DND-41 (cell line): ENCODE data around the gene DCHS1.

ENCODE experiments used
- ATAC-seq: fragments of 200-7000 bp; cut with Tn5 transposase; 3 replicates; pipeline ENCODE4 v1.9.1; 2021; ENCODE audit warnings: low read depth; ENCODE audit not compliant: insufficient read depth
- DNase-seq: peaks from one replicate; pipeline ENCODE4 v3.0.0-alpha.2; 2020
- H2AFZ ChIP-seq: 2 replicates; pipeline ENCODE4 v1.6.0; 2012; ENCODE audit warnings: low read depth, low read length
- H3K27ac ChIP-seq: 2 replicates; pipeline ENCODE4 v1.5.1; 2012; ENCODE audit warnings: low read length, inconsistent platforms
- H3K27me3 ChIP-seq: fragments of 200-600 bp; sonication (generic); 2 replicates; pipeline ENCODE4 v1.6.0; 2012; ENCODE audit warnings: low read length, mild to moderate bottlenecking, inconsistent platforms; ENCODE audit not compliant: insufficient read depth, poor library complexity
- H3K36me3 ChIP-seq: 2 replicates; pipeline ENCODE4 v1.5.1; 2012; ENCODE audit warnings: low read length, inconsistent platforms; ENCODE audit not compliant: insufficient read depth
- H3K4me1 ChIP-seq: 2 replicates; pipeline ENCODE4 v1.5.1; 2012; ENCODE audit warnings: mild to moderate bottlenecking, low read length; ENCODE audit not compliant: insufficient read depth
- H3K4me2 ChIP-seq: 2 replicates; pipeline ENCODE4 v1.6.0; 2012; ENCODE audit warnings: mild to moderate bottlenecking, moderate library complexity, low read length, inconsistent platforms; ENCODE audit not compliant: insufficient read depth
- H3K4me3 ChIP-seq, 2 experiments: fragments of 200-600 bp in 1 of 2; shearing (Covaris generic) in 1 of 2; 2 replicates each; pipeline ENCODE4 v1.5.1; 2012 to 2016; ENCODE audit warnings: inconsistent platforms in 2 of 2, low read length in 2 of 2, mild to moderate bottlenecking in 2 of 2, low read depth in 1 of 2, moderate library complexity in 1 of 2
- H3K79me2 ChIP-seq: 2 replicates; pipeline ENCODE4 v1.6.0; 2012; ENCODE audit warnings: low read length, inconsistent platforms; ENCODE audit not compliant: insufficient read depth
- H3K9ac ChIP-seq: 2 replicates; pipeline ENCODE4 v1.6.0; 2012; ENCODE audit warnings: low read depth, mild to moderate bottlenecking, inconsistent platforms, low read length, moderate library complexity
- H3K9me3 ChIP-seq: 2 replicates; pipeline ENCODE4 v1.5.1; 2012; ENCODE audit warnings: low read length, moderate library complexity, mild to moderate bottlenecking, inconsistent platforms; ENCODE audit not compliant: insufficient read depth, severe bottlenecking
- H4K20me1 ChIP-seq: 2 replicates; pipeline ENCODE4 v1.6.0; 2012; ENCODE audit warnings: low read length; ENCODE audit not compliant: insufficient read depth
- EZH2 ChIP-seq: IDR thresholded peaks from 3 replicates; pipeline ENCODE4 v1.6.1; 2012; ENCODE audit warnings: borderline replicate concordance, low read depth, mild to moderate bottlenecking, moderate library complexity, low read length, inconsistent platforms; ENCODE audit not compliant: severe bottlenecking
- TF ChIP-seq, protein P1 (sequence below): IDR thresholded peaks from 2 replicates; pipeline ENCODE4 v1.5.1; 2012; ENCODE audit warnings: borderline replicate concordance, low read length, moderate library complexity, mild to moderate bottlenecking; ENCODE audit not compliant: poor library complexity, severe bottlenecking; ENCODE audit errors: extremely low read depth

Gene DCHS1

GRCh38 chr11:6616596-6617250, 38.9 kb downstream of the DCHS1 start:
- H3K9me3 ChIP-seq = no peaks in the 10 kb centered on the region
- TF ChIP-seq, protein P1, sequence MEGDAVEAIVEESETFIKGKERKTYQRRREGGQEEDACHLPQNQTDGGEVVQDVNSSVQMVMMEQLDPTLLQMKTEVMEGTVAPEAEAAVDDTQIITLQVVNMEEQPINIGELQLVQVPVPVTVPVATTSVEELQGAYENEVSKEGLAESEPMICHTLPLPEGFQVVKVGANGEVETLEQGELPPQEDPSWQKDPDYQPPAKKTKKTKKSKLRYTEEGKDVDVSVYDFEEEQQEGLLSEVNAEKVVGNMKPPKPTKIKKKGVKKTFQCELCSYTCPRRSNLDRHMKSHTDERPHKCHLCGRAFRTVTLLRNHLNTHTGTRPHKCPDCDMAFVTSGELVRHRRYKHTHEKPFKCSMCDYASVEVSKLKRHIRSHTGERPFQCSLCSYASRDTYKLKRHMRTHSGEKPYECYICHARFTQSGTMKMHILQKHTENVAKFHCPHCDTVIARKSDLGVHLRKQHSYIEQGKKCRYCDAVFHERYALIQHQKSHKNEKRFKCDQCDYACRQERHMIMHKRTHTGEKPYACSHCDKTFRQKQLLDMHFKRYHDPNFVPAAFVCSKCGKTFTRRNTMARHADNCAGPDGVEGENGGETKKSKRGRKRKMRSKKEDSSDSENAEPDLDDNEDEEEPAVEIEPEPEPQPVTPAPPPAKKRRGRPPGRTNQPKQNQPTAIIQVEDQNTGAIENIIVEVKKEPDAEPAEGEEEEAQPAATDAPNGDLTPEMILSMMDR = no peak
- TF ChIP-seq EZH2 = no peak
- H4K20me1 ChIP-seq = no peaks in the 10 kb centered on the region
- no peak overlapping the region for H2AFZ ChIP-seq
- H3K27me3 ChIP-seq = no peaks in the 10 kb centered on the region
- ATAC-seq (no peak), DNase-seq (no peak)
- H3K9ac ChIP-seq = no peak overlapping the region
- H3K36me3 ChIP-seq = peaks cover 27% of the 10 kb centered on the region
- no peak overlapping the region for H3K27ac ChIP-seq
- H3K4me3 ChIP-seq = no peak overlapping the region
- peaks cover 40% of the 10 kb centered on the region for H3K4me1 ChIP-seq
- no peak overlapping the region for H3K4me2 ChIP-seq
- H3K79me2 ChIP-seq = peaks cover 27% of the 10 kb centered on the region

DNA sequence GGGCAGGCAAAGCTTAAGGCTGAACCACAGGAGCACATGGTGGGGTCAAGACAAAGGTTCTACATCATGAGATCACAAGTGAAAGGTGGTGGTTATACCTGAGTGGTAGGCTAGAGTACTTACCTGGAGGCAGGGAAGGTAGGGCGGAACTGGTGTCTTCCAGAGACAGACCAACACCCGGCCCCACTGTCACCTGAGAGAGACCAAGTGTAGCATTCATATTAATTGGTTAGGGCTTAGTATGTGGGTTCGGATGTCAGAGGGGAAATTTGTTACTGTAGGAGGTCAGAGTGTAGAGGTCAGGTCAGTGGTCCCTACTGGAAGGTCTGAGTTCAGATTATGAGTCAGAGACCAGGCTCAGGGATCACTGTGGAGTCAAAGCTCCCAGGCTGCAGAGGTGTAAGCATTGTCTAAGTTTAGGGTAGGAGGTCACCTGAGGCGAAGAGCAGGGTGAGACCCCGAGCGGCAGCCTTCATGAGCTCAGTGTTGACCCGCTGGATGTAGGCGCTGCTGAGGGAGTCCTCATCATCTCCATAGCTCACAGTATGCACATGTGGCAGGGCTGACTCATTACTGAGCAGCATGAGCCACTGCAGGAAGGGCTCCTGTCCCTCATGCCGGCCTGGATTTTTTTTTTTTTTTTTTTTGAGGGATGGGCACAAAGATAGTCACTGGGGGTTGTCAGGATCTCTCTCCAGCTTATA, 39.6 kb downstream of the DCHS1 start:
- Histone ChIP-seq H3K9me3 (no peaks in the 10 kb centered on the region), H3K9ac (no peak overlapping the region), H3K4me1 (peaks cover 45% of the 10 kb centered on the region), H2AFZ (no peak overlapping the region), H3K4me2 (no peak overlapping the region), H4K20me1 (peaks cover 6% of the 10 kb centered on the region), H3K27me3 (no peaks in the 10 kb centered on the region), H3K4me3 (no peak overlapping the region), H3K36me3 (peaks cover 34% of the 10 kb centered on the region), H3K79me2 (peaks cover 34% of the 10 kb centered on the region), H3K27ac (no peak overlapping the region)
- TF ChIP-seq, protein P1 = no peak
- TF ChIP-seq EZH2 = no peak
- DNase-seq (no peak), ATAC-seq (no peak)

DNA sequence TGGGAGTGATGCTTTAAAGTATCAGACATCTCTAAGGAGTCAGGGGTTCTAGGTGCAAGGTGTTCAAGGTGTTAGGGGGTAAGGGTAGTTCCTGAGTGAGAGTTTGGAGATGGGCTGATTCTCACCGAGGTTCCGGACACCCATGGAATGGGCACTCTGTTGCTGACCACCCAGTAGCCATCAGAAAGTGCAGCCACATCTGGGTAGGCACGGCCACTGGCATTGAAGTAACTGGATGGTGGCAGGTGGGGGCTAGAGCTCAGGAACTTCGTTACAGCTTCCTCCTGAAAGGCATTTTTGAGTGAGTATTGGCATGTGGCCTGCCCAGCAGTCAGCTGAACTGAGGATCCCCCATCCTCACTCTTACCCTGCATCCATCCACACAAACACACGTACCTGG, 40.6 kb downstream of the DCHS1 start:
- DNase-seq (no peak), ATAC-seq (no peak)
- H2AFZ ChIP-seq = no peak overlapping the region
- H3K36me3 ChIP-seq = peaks cover 44% of the 10 kb centered on the region
- H3K27ac ChIP-seq = no peak overlapping the region
- H3K27me3 ChIP-seq = no peaks in the 10 kb centered on the region
- no peak overlapping the region for H3K4me2 ChIP-seq
- peaks cover 12% of the 10 kb centered on the region for H4K20me1 ChIP-seq
- H3K9ac ChIP-seq = no peak overlapping the region
- peaks cover 54% of the 10 kb centered on the region for H3K4me1 ChIP-seq
- no peak overlapping the region for H3K4me3 ChIP-seq
- TF ChIP-seq, protein P1 = no peak
- TF ChIP-seq EZH2 = no peak
- peaks cover 41% of the 10 kb centered on the region for H3K79me2 ChIP-seq
- H3K9me3 ChIP-seq = no peaks in the 10 kb centered on the region
